HG02798 (cell line): Measurements from ENCODE around the gene DTNBP1.
A peak's percentile ranks its signal among the peaks of the same experiment; 100 is the strongest.
"Not testable (repeated sequence)": the region's sequence is repeated elsewhere in the genome, so short reads cannot be mapped to it uniquely, and the experiment has no call there.

Experiments used
- ATAC-seq: cut with Tn5 transposase; IDR thresholded peaks from one replicate; pipeline ENCODE4 v1.9.1; 2021; ENCODE audit warnings: mild to moderate bottlenecking; ENCODE audit not compliant: unreplicated experiment, poor library complexity

DTNBP1 gene

DNA sequence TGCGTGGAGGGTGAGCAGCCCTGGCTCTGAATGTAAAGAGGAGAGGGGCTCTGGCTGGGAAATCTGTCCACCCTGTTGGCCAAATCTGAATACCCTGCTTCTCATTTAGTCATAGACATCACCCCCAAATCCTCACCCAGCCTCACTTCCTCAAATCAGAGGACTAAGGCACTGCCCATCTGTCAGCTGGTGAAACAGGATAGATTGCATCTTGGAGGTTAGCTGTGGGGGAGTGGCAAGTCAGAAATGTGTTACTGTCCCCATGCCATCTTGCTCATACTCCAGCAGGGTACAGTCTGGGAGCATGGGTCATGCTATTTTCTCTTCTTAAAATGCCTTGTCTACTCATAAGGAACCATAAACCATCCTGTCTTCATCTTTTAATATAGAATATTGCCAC, 9.5 kb upstream of the DTNBP1 start:
- ATAC-seq: no peak

DNA sequence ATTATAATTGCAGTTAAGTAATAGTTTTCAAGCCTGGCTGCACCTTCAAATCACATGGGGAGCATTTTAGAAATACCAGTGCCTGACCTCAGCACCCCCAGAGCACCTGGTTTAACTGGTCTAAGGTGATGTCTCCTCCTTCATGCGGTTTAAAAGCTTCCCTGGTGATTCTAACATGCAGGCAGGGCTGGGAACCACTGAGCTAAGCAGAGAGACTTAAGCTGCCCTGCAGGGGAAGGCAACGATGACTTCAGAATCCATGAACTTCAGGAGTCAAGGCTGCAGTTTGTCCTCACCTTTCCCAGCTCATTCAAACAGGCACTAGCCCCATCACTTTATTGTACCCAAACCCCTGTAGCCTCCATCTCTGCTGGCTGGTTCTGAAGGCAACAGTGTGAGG, 6.1 kb upstream of the DTNBP1 start:
- no peak for ATAC-seq

DNA sequence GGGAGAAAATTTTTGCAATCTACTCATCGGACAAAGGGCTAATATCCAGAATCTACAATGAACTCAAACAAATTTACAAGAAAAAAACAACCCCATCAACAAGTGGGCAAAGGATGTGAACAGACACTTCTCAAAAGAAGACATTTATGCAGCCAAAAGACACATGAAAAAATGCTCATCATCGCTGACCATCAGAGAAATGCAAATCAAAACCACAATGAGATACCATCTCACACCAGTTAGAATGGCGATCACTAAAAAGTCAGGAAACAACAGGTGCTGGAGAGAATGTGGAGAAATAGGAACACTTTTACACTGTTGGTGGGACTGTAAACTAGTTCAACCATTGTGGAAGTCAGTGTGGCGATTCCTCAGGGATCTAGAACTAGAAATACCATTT, 4.1 kb upstream of the DTNBP1 start:
- not testable (repeated sequence) for ATAC-seq

DNA sequence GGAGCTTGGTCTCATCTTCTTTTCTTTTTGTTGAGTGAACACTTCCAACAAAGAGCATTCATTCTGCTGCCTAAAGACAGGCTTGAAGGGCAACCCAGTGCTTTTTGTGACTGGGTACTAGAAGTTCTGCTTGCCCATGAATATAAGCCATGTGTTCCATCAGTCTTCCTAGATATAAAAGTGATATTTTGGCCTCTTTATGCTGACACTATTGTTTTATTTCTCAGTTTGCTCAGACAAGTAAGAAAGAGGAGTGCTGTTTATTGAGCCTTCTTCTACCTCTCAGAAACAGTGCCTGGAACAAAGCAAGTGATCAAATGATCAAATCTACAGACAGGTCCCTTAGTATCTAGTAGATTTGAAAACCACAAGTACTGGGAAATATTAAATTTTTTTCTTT, 2.4 kb upstream of the DTNBP1 start:
- no peak for ATAC-seq

DNA sequence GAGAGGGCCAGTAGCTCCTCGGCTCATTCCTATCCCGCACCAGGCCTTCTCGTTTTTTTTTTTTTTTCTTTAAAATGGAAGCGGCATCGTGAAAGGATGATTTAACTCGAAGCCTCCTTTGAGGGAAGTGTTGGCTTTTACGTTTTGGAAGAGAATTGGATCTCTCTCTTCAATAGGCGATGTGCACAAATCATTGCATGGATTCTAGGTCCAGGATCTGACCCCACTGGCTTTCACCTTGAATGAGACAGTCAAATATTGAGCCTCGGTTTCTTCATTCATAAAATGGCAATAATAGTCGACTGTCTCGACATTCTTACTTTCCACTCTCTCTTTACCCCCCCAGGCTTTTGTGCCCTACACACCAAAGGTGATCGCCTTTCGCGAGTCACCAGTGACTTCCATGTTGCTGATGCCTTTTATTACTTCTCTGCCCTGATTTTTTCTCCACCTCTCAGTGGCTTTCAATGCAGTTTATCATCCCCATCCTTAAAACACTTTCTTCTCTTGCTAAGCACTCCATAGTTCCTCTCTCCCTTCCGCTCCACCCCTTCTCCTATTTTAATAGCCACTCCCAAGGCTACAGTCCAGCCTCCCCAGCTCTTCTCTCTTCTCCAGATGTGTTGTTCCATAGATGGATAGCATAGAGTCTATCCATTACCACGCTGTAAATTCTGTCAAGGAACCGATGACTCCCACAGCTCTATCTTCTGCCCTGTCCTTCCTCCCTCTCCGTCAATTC, 473 bp upstream of the DTNBP1 start:
- ATAC-seq: no peak

DNA sequence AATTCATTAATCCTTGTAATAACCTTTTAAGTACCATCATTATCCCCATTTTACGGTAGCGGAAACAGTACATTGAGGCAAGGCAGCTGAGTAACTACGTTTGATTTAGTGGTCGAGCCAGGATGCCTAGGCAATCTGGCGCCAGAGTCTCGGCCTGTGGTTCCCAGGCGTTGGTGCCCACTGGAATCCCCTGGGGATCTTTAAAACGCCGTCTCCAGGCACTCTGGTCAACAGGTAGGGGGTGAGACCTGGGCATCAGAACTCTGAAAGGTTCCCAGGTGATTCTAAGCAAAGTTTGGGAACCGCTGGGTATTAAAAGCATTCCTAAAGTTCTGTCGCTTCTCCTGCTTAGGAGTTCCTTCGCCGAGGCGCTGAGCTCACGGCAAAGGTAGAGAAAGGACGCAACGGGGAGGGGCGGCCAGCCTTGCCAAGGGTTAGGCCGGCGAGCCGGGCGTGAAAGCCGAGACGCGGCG, 939 bp downstream of the DTNBP1 start:
- no peak for ATAC-seq

DNA sequence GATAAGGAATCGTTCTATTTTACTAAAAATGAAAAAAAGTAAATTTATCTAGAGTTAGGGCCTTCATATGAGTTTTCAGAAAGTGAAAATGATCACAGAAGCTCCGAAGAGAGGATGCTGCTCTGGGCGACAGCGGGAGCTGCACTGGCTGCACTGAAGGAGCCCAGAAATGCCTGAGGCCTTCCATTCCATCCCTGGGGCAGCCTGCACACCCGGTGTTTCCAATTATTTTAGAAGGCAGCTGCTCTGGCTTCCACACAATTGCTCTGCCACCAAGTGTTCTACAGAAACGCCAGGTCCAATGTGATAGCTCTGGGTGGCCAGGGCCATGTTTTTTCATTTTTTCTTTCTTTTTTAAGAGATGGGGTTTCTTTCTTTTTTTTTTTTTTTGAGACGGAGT, 3.6 kb downstream of the DTNBP1 start:
- no peak for ATAC-seq

DNA sequence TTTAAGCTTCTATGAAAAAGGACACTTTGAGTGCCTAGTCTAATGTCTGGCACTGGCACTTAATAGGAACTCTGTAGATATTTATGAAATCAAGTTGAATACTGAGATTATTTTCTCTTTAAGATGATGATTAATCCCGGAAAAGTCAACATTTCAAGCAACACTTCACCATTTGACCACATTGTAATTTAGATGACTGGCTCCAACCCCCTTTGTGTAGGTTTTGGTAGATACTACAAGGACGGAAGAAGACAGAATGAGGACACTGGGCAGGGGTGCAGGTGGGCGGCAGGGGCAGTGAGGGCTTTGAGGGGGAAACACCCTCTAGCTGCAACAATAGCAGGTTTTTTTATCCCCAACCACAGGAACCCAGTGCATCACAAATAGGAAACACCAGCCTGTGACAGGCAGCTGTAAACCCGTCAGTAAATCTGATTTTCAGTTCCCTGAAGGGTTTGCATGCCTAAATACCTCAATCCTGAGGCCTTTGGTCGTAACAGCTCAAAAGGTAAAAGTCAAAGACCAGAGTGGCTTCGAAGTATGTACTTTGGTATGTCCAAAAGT, 4.6 kb downstream of the DTNBP1 start:
- ATAC-seq: no peak

DNA sequence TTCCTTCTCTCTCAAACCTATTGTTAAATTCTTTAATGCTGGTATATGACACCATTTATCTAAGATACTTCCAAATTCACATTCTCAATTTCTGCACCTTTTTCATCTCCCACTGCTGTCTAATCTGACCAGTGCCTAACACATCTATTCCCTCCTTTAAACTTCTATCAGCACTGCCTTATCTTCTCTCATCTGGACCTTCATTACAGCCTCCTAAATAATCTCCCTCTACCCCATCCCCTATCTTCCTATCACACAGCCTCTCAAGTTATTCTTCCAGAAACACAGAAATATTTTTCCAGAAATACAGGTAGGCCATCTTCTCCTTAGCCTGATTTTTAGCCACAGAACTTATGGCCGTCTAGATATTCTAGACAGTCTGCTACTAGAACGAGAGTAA, 5.5 kb downstream of the DTNBP1 start:
- ATAC-seq: no peak

DNA sequence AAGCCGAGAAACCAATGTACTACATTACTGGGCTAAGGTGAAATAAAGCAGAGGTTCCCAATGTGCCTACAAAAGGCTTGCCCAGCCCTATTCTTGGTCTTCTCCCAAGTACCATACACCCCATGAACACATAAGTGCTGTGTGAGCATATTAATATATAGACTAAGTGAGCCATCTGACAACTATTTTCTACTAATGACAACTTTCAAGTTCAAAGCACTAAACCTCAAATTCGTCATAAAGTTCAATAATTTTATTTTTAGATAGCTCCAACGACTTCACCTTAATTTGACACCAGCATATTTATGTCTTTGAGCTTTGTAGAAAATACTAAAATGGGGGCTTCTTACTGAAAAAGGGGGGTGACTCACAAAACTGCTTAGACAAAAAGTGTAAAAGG, 6.7 kb downstream of the DTNBP1 start:
- ATAC-seq: no peak

DNA sequence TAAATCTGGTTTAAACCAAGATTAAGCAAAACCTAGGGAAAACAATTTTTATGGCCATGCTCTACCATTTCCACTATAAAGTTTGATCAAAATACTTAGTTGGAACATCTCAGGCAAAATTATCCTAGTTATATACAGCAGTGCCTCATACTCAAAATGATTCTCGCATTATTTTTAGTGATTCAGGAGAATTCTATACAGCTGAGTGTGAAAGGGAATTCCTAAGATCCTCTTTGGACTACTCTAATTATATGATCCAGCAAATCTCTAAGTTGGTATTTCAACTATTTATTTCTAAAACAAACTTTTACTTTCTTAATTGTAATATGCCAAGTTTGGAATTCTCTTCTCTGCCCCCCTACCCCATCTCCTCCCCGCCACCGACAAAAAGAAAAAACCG, 8.6 kb downstream of the DTNBP1 start:
- no peak for ATAC-seq

DNA sequence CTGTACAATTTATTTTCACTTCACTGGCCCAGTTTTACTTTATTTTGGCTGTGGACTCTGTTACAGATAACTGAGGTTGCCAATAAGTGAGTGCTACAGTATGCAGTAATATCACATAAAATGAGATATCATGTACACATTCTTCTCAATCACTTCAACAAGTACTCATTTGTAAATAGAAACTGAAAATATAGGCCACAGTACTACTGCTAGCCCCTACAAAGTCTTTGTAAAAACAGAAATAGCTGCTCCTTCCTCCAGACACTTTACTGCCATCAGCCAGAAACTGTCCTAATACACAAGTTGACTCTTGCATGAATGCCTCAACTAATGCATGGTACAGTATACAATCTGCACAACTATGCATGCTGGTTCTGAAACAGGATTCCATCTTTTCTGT, 9.2 kb downstream of the DTNBP1 start:
- peak; percentile 61 for ATAC-seq

DNA sequence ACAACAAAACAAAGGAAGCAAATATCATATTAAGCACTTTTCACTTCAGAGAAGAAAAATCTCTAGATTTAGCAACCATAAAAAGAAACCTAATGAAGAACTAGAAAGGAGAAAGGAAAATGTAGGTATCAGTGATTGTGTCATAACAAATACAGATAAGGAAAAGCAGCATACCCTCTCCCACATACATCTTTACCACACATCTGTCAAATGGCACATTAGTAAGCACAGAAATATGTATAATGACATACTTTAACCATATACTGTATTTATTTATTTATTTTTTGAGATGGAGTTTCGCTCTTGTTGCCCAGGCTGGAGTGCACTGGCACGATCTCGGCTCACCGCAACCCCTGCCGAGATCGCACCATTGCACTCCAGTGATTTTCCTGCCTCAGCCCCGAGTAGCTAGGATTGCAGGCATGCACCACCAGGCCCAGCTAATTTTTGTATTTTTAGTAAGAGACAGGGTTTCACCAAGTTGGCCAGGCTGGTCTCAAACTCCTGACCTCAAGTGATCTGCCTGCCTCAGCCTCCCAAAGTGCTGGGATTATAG, 12.7 kb downstream of the DTNBP1 start:
- not testable (repeated sequence) for ATAC-seq

DNA sequence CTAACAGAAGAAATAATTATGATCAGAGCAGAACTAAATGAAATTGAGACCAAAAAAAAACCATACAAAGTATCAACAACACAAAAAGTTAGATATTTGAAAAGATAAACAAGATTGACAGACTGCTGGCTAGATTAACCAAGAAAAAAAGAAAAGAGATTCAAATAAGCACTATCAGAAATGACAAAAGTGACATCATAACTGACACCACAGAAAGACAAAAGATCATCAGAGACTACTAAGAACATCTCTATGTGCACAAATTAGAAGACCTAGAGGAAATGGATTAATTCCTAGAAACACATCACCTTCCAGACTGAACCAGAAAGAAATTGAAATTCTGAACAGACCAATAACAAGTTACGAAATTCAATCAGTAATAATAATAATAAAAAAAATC, 17.9 kb downstream of the DTNBP1 start:
- no peak for ATAC-seq

DNA sequence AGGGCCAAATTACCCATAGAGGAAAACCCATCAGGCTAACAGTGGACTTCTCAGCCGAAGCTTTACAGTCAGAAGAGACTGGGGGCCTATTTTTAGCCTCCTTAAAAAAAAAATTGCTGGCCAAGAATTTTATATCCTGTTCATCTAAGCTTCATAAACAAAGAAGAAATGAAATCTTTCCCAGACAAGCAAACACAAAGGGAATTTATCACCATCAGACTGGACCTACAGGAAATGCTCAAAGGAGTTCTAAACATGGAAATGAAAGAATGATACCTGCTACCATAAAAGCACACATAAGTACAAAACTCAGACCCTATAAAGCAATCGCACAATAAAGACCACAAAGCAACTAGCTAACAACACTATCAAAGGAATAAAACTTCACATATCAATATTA, 19.3 kb downstream of the DTNBP1 start:
- ATAC-seq: no peak

DNA sequence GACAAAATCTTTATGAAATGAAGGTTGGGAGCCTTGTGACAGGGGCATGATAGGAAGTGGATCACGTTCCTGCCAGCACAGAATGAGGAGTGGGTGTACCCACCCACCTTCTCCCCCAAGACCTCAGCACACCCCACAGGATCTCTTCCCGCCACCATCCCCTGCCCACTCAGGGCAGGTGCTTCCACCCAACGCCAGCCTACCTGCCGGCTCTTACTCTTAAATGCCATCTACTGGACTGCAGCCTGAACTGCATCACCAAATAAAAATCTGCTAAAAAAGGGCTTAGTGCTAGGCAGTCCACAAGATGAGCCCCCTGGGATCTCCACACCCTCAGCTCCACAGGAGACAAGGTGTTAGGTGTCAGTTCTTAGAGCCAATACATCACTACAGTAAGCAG, 20.6 kb downstream of the DTNBP1 start:
- no peak for ATAC-seq

DNA sequence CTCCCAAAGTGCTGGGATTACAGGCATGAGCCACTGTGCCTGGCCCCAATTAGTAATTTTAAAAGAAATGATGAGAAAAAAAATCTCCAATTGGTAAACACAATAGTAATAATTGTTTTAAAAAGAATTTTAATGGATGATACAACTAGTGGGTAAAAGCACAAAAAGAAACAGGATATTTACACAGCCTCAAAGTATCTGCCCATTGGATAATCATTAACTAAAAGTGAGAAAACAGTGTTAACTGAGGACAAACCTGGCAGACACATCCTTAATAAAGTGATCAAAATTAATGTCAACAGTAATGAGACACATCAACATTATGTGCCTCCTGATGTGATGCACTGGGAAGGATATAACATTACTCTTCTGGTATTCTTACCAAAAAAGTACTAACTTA, 24.5 kb downstream of the DTNBP1 start:
- no peak for ATAC-seq

DNA sequence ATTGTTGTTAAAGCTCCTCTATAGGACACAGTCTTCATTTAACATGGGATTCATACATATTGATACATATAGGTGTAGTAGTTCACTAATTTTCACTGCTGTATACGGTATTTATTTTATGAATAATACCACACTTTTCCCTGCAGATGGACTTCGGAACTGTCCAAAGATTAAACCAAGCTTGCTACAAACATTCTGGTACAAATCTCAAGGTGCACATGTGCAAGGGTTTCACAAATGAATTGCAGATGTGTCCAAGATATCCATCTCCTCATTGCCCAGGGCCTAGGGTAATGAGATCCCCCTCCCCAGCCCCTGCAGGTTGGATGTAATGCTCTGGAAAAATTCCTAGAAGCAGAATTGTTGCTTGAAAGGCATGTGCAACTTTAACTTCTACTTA, 31.4 kb downstream of the DTNBP1 start:
- ATAC-seq: no peak

DNA sequence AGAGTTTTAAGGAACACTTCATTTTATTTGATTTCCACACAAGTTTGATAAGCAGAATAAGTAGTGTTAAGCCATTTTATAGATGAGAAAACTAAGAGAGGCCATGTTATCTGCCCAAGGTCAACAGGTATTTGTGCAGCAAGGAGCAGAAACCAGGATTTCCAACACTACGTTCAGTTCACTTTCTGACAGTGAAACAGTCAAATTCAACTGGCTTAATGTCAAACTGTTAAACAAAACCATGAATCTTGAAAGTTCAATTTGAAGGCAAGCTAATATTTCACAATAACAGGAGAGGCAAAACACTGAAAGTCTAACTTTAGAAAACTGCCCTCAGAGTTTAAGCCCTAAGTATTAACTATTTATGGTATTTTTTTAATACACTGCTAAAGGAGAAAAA, 32.6 kb downstream of the DTNBP1 start:
- no peak for ATAC-seq

DNA sequence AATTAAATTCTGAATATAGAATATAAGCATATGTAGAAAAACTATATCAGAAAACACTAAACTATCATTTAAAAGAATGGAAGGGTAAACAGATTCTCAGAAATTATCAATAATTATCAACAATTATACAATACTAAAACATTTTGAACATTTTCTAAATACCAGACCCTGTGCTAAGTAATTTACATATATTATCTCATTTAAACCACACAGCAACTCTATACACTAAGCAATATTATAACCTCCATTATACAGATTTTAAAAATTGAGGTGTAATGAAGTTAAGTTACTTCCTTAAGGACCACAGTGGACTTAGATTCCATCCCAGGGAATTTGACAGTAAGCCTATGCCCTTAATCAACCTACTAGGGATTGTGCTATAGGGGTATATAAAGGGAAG, 33.3 kb downstream of the DTNBP1 start:
- no peak for ATAC-seq

DNA sequence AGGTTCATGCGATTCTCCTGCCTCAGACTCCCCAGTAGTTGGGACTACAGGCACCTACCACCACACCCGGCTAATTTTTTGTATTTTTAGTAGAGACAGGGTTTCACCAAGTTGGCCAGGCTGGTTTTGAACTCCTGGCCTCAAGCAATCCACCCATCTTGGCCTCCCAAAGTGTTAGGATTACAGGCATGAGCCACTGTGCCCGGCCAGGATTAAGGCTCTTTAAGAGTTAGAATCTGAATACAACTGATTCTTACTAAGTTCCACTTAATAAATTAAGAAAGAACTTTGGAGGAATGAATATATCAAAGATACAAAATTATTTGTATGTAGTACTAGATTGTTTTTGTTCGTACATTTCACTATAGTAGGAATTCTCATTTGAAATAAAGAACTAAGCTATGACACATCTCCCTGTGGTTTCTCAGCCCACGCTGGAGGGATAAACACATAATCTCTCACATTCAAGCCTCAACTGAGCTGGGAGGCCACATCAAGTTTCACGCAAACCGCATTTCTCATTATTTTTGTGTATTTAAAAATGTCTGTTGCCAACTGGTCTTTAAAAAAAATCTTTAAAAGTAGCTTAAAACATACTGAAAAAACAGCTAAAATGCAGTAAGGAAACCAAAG, 34.2 kb downstream of the DTNBP1 start:
- no peak for ATAC-seq

DNA sequence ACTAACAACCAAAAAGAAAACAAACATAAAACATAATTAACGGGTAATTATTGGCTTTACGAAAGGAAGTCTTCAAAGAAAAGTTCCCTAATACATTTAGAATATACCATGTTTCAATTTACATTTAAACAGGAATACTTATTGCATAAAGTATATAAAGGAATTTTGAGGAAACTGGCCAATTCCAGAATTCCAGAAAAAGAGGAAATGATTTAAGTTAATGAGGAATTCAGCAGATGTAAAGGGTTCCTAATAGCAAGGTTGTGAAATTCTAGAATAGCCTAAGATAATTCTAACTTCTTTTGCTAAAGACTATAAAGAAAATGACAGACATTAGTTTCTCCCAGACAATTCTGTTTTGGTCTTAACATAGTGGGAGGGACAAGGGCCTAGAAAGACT, 35.0 kb downstream of the DTNBP1 start:
- no peak for ATAC-seq
